ENCODE data around the gene CFAP119.
"Not testable (repeated sequence)": the region's sequence is repeated elsewhere in the genome, so short reads cannot be mapped to it uniquely, and the experiment has no call there.

CFAP119 gene

DNA sequence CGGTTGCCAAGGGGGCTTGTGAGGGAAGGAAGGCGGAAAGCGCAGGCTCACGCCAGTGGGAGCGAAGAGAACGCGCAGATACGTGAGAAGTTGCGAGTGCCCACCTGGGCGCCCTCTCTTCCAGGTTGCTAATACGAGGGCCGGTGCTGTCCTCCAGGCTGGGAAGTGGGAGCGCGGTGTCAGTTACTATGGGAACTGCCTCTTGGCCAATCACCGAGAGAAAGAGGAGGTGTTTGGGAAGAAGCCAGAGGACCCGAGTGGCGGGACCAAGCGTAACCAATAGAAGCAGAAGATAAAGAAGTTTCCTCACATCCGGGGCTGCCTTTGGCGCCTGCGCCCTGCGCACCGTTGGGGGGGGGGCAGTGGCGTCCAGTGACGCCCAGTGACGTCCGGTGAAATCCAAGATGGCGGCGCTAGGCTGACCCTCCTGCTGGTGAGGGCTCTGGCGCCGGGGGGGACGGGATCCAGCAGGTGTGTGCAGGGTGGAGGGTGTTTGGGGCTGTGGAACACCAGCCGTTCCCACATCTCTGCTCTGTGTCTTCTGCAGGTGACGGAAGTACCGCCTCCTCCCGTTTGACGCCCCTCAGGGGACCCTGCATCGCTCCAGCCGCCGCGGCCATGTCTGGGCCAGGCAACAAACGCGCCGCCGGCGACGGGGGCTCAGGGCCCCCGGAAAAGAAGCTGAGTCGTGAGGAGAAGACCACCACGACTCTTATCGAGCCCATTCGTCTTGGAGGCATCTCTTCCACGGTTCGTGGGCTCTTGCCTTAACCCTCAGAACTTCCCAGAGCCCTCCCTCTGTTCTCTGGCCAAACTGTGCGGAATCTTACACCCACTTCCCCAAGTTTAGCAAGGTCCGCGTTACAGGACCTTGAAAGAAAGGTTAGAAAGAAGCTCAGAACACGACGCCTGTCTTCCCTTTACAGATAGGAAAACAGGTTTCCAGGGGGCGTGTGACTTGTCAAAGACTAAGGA is at the start of gene CFAP119, which contains the start of gene RNF40:
CFAP119 (minus strand) TSS at position 135 of the 975 bp plus-strand sequence. CDS start 314 bp downstream, outside the sequence.
RNF40 (plus strand) TSS at position 395 of the 975 bp plus-strand sequence; CDS start at position 619, 224 bp downstream.
- peak; percentile 87 for DNase-seq

DNA sequence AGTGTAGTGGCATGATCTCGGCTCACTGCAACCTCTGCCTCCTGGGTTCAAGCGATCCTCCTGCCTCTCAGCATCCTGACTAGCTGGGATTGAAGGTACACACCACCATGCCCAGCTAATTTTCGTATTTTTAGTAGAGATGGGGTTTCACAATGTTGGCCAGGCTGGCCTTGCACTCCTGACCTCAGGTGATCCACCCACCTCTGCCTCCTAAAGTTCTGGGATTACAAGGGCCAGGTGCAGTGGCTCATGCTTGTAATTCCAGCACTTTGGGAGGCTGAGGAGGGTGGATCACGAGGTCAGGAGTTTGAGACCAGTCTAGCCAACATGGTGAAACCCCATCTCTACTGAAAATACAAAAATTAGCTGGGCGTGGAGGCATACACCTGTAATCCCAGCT is 47.8 kb upstream of the CFAP119 start:
- not testable (repeated sequence) for DNase-seq

DNA sequence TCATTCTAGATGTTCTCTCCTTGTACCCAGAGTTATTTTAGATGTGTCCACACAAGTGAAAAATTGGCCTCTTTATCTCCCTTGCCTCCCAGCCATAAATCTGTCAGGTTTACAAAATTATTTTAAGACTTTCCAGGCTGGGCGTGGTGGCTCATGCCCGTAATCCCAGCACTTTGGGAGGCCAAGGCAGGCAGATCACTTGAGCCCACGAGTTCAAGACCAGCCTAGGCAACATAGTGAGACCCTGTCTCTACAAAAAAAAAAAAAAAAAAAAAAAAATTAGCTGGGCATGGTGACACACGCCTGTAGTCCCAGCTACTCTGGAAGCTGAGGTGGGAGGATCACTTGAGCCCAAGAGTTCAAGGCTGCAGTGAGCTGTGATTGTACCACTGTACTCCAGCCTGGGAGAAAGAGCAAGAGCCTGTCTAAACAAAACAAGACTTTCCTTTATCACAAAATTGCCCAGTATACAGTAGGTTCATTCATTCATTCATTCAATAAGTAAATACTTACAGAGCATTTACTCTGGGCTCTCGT is 47.1 kb upstream of the CFAP119 start:
- DNase-seq: not testable (repeated sequence)

DNA sequence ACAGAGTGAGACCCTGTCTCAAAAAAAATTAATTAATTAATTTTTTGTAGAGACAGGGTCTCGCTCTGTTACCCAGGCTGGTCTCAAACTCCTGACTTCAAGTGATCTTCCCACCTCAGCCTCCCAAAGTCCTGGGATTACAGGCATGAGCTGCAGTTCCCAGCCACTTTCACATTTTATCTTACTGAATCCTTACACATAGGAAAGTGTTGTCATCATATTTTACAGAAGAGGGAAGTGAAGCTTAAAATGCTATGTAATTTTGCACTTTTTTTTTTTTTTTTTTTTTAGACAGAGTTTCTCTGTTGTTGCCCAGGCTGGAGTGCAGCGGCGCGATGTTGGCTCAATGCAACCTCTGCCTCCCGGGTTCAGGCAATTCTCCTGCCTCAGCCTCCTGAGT is 46.3 kb upstream of the CFAP119 start:
- peak; percentile 22 for DNase-seq

DNA sequence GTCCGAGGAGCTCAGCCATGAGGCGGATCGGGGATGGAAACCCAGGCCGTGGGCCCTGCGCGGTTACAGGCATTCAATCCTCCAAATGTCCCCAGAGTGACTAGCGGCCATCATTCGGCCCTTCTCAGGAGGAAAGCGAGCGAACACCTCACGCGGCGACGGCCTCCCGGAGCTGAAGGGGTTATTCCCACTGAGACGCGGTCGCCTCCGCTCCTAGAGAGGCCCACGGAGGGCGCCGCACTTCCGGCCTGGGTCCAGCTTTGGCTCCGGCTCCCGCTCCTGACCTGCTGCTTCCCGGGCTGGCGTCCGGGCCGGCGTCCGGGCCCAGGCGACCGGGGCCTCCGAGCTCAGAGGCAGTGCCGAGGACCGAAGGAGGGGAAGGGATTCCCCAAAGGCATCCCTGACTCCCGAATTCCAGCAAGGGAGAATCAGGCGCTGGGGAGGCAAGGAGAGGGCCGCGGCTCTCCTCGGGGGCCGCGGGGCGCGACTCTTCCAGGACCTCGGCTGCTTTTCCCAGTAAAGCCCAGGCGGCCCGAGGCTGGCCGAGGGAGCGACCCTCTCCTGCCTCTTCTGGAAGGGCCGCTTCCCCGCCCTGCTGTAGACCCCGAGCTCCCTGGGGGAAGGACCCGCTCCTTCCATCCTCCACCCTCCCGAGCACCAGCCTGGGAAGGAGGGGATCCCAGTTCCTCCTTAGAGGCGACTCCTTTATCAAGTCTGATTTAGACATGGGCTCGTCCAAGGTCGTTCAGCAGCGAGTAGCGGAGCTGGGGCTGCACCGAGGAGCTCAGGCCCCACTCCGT is 43.7 kb upstream of the CFAP119 start:
- DNase-seq: no peak

DNA sequence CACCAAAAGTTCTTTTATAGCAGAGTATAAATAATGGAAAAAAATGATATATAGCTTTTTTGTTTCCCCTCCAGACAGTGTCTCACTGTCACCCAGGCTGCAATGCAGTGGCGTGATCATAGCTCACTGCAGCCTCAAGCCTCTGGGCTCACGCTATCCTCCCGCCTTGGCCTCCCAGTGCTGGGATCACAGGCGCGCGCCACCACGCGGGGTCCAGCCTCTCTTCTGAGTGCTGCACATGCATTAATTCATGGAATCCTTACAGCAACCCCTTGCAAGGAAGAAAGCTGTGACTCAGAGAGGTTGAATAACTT is 43.2 kb upstream of the CFAP119 start:
- DNase-seq: no peak

DNA sequence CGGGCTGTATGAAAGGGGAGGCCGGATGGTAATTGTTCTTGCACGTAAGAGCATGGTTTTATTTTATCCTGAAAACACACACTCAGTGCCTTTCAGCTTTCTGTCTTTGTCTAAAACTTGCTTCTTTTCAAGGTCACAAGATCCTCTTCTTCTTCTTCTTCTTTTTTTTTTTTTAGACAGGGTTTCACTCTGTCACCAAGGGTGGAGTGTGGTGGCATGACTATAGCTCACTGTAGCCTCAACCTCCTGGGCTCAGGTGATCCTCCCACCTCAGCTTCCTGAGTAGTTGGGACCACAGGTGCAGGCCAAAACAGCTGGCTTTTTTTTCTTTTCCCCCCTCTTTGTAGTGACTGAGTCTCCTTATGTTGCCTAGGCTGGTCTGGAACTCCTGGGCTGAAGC is 41.1 kb upstream of the CFAP119 start:
- DNase-seq: no peak

DNA sequence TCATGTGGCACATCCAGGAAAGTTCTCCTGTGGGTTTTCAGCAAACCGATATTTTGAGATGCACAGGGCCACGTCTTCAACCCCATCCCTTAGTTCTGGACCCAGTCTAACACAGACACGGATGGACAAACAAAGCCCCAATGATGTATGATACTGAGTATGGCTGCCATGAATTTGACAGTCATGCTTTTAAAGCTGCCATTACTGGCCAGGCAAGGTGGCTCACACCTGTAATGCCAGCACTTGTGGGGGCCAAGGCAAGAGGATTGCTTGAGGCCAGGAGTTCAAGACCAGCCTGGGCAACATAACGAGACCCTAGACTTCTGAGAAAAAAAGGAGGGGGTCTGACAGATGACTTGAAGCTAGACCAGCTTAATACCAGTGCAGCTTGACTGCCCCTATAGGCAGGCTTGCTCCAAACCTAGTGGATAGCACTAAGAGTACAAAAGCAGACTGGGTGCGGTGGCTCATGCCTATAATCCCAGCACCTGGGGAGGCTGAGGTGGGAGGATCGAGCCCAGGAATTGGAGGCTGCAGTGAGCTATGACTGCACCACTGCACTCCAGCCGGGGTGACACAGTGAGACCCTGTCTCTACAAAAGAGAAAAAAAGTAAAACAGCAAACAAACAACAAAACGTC is 35.9 kb upstream of the CFAP119 start:
- DNase-seq: no peak

DNA sequence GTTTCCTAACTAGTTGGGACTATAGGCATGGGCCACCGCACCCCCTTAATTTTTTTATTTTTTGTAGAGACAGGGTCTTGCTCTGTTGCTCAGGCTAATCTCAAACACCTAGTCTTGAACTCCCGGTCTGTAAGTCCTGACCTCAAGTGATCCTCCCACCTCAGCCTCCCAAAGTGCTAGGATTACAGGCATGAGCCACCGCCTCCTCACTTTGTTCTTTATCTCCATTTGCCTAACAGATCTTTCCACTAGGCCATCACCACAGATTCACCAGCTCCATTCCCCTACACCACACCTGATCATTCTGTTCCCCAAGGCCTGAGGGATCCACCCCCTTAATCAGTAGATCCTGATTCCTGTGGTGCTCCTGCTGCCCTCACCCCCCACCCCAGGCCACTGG is 32.8 kb upstream of the CFAP119 start:
- DNase-seq: no peak

DNA sequence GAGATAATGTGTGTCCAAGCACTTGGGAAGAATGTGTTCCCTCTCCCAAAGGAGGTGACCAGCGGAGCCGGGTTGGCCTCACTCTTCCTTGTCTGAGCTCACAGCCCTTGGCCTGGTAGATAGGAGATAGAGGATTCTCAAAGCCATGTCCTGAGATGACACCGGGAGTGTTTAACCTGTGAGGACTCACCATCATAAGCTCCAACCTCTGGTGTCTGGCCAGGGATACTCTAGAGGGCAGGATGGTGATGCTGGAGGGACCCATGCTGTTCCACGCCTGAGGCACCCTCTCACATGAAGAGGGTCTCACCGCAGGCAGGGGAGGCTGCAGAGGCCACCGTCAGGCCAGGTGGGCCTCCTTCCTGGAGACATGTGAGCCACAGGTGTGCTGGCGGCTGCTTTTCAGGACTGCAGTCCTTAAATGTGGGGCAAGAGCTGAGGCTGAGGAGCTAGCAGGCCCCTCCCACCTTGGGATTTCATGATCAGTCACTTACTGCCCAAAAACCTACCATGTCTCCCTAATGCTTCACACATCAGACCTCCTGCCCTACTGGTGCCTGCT is 31.7 kb upstream of the CFAP119 start:
- no peak for DNase-seq

DNA sequence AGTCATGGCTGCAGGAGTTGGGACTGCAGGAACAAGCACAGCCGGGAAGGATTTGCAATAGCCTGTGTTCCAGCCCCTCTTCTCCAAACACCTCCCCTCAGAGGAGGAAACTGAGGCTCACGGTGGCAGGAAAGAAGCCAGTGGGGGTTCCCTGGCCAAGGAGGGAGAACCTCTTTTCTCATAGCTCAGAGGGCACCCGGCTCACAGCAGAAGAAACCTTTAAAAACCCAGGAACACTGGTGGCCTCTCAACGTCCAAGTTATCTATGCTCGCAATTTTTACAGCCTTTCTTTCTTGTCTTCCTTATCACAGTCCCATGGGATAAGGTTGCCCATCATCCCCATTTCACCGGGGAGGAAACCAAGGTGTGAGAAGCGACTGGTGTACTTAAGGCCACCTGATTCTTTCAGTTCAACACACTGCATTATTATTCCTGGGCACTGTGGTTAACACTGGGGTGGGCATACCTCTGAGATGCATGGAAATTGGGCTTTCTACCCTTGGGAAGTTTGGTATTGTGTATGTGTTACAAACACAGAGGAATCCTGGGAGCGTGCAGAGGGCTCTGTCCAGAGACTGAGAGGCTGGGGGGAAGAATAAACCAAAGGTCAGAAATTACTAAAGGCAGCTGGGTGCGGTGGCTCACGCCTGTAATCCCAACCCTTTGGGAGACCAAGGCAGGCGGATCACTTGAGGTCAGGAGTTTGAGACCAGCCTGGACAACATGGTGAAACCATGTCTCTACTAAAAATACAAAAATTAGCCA is 25.9 kb upstream of the CFAP119 start:
- DNase-seq: no peak

DNA sequence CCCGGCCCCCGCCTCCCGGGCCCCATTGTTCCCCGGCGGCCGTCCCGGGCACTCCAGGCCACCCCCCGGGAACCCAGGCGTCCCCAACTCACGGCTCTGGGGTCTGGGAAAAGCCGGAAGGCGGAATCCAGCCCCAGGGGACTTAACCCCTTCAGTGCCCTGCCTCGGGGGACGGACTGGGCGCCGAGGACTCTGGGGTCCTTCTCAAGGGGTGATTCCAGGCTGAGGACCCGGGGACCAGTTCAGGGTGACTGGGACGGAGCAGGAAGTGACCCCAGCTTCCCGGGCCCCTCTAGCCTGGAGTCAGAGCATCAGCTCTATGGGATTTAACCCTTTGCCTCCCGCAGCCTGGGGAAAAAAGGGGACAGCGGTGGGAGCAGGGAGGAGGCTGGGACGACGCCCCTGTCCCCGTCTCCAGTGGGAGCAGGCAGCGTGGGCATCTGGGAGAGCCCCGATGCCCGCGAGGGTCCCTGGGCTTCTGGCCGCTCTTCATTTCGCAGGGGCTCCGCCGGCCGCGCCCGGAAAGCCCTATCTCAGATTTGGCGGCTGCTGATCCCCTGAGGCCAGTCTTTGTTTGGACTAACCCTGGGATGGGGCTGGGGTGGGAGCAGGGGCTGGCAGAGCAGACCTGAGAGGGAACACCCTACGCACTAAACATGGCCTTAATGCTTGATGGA is 25.2 kb upstream of the CFAP119 start, which contains the start of gene ZNF629:
ZNF629 (minus strand) TSS at position 270 of the 677 bp plus-strand sequence. CDS start 2,723 bp downstream, outside the sequence.
- no peak for DNase-seq

DNA sequence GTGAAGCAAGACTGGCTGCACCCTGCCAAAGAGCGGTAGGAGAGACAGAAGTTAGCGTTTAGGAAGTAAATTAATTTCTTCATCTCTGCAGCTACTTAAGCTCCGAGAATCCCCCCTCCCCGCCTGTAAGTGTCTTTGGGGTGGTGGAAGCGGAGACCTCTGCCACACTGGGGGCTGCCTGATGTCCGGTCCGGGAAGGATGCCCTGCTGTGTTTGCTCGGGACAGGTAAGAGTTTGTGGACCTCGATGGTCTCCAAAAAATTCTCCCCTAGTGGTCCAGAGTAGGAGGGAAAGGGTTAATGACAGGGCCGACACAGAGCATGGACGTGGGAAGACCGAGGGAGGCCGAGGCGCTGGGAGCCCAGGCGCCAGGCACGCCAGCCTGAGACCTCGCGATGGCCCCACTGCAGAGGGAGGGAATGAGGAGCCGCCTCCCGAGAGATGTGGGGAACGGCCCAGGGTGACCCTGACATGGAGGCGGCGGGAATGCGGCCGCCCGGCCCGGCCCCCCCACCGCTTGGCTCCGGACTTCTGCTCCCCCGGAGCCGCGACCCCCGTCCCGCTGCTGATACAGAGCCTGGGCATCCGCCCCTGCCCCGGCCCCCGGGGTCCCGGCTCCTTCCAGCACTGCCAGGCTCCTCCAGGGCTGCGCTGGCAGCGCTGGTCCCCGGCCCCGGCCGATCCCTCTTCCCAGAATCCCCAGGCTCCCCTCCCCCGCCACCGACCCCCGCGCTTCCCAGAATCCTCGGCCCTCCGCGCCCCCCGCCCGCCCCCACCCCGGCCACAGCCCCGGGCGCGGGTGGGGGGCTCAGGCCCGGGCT is 24.5 kb upstream of the CFAP119 start:
- no peak for DNase-seq

DNA sequence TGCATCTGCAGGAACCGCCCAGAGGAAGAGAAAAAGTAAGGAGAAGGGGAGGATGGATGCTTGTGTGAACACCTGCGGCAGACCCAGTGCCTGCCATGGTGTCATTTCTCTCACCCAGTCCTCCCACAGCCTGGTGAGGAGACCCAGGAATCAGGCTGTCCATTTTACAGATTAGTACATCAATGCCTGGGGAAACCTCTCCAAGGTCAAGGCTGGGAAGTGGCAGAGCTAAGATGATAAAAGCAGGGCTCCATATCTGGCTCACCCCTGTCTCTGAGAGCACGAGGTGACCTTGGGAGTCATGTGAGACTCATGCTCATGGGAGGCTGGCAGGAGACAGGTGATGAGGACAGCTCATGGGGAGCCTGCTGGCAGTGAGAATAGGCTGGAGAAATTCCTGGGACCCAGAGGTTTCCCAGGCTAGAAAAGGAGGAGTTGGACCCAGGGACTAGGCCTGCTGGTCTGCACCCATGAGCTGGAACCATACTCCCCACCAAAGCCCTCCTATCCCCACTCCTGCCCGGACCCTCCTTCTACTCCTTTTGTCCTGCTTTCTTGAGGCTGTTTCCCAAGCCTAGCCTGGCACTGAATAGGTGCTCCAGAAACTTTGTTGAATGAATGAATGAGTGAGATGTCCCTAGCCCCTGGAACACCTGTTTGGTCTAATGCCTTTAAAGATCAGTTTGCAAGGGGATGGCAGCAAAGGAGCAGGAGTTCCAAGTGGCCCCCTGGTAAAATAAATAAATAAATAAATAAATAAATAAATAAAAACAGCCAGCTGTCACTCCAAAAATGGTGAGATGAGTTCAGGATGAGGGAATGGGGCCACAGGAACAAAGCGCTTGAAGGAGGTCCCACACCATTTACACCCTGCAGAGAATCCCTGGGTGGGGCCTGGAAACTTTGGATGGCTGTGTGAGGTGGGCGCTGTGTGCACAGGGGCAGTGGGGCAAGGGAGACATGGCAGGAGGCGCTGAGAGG is 23.6 kb upstream of the CFAP119 start:
- DNase-seq: no peak

DNA sequence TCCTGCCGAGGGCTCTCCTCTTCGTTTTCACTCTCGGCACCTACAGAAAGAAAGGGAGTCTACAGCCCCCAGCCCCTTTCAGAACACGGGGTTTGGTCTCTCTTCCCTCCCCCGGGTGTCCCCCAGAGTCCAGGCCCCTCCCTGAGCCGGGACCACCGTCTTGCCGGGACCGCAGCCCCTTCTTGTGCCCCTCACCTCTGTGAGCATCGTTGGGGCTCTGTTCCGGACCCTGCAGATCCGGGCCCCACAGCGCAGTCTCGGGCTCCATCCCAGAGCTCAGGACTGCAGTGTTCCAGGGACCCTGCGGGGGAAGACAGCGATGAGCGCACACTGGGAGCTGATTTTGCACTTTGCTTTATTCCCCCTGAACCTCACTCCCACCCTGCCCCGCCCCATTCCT is 22.4 kb upstream of the CFAP119 start:
- DNase-seq: no peak

DNA sequence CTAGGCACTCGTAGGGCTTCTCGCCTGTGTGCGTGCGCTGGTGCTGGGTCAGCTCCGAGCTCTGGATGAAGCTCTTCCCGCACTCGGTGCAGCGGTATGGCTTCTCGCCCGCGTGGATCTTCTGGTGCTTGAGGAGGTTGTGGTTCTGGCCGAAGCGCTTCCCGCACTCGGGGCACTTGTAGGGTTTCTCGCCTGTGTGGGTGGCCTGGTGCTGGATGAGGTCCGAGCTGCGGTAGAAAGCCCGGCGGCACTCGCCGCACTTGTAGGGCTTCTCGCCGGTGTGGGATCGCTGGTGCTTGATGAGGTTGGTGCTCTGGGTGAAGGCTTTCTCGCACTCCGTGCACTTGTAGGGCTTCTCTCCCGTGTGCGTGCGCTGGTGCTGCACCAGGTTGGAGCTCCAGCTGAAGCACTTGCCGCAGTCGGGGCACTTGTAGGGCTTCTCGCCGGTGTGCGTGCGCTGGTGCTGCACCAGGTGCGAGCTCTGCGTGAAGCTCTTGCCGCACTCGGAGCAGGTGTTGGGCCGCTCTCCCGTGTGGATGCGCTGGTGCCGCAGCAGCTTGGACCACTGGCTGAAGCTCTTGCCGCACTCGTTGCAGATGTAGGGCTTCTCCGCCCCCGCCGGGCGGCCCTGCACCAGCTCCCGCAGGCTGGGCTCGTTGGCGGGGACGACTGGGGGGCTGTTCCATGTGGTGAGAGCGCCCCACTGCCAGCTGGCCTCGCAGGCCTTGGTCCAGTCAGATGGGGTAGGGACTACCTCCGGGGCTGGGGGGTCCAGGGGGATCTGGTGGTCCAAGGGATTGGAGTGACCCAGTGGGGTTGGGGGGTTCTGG is 21.6 kb upstream of the CFAP119 start:
- DNase-seq: no peak

DNA sequence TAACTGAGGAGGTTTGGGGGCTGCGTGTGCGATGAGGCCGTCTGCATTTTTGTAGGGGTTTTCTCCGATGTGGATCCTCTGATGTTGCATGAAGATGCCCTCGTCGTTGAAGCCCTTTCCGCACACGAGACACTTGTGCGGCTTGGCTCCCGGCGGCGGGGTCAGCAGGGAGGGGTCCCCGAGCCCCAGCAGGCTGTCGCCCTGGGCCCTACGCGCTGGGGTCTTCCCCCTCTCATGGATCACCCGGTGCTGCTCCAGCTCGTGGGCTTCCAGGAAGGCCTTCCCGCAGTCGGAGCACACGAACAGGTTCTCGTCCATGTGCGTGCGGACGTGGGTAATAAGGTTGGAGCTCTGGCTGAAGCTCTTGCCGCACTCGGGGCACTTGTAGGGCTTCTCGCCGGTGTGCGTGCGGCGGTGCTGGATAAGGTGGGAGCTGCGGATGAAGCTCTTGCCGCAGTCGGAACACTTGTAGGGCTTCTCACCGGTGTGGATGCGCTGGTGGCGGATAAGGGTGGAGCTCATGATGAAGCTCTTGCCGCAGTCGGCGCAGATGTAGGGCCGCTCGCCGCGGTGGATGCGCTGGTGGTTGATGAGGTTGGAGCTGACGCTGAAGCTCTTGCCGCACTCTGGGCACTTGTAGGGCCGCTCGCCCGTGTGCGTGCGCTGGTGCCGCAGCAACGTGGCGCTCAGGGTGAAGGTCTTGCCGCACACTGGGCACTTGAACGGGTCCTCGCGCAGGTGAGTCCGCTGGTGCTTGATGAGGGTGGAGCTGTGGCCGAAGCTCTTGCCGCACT is 20.8 kb upstream of the CFAP119 start:
- DNase-seq: no peak

Measured in SIG-M5 (cell line).